GM20431 (cell line): ENCODE results near the gene BHLHA15.

Experiments used
- in situ Hi-C: fragments of 300-500 bp; cut with MseI, MboI; formaldehyde crosslinking; loops from one replicate; pipeline ENCODE4 v1.15.0; 2020; ENCODE audit warnings: low sequenced_read_pairs; ENCODE audit not compliant: unreplicated experiment

Gene BHLHA15

GRCh38 chr7:98223351-98223897, 12.2 kb downstream of the BHLHA15 start:
- in situ Hi-C loops, result no loop called here

- in situ Hi-C loops, result no loop called here
These were observed 12.9 kb downstream of the BHLHA15 start for GRCh38 chr7:98223898-98224700.

DNA sequence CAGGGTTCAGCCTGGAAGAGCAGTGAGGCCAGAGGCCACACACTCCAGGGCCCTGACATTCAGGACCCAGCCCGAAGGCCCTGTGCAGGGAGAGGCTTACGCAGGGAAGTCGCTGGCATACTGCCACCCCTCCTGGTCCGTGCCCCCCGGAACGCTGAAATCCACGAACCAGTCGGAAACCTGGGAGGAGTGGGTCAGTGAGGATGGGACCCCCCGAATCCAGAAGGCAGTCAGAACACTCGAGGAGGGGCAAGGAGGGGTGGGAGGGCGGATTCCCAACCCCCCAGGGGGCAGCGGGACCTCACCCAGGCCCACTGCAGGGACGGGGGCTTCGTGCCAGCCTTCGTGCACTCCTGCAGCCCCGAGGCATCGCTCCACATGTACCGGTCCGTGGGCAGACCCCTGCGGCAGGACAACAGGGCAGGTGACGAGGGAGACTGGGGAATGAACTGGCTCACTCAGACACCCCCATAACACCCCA, 13.5 kb downstream of the BHLHA15 start:
- in situ Hi-C loops, result no loop called here

DNA sequence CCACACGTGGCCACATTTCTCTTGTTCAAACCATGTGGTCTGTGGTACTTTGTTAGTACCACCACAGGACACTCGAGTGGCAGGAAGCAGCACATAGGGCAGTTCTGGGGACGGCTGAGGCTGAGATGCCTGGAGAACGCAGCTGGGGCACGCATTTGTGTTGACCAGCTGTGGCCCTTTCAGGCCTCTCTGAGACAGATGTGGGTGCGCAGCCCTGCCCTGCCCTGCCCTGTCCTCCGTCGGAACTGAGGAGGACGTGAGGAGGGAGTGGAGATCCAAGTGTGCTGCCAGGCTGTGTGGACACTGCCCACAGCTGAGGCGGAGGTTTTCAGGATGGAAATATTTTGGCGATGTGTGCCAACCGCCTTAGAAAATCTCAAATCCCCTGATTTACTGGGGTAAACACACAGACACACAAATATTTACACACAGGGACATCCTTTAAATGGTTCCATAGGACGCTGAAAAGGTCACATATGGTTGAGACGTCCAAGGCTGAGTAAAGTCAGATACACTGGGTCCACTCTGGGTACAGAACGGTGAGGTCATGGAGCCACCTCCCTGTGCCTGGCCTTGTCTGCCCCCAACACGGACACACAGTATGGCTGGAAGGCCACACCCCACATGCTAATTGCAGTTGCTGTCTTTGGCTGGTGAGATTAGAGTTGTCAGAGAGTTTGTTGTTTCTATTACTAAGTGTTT, 14.8 kb downstream of the BHLHA15 start:
- in situ Hi-C loops, result no loop called here

- in situ Hi-C loops, result no loop called here
These were observed 16.7 kb downstream of the BHLHA15 start for GRCh38 chr7:98227939-98228338.

DNA sequence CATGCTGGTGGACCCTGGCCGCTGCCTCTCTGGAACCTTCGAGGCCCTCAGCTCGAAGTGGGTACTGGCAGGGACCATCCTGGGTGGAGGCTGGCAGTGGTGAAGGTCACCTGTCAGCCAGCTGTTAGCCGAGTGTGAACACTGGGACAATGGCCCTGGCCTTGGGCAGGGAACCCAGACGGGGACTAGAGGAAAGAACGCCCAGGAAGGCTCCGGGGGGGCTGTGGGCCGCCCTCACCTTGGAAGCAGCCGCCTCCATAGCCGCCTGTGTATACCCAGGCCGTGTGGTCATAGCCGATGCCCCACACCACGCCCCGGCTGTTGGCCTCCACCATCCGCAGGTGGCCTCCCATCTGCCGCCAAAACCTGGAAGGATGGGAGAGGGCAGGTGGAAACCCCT, 17.6 kb downstream of the BHLHA15 start:
- in situ Hi-C loops, result no loop called here

- in situ Hi-C loops, result no loop called here
These were observed 18.2 kb downstream of the BHLHA15 start for GRCh38 chr7:98229441-98229840.

- in situ Hi-C loops, result no loop called here
These were observed 18.9 kb downstream of the BHLHA15 start for GRCh38 chr7:98229991-98230745.

DNA sequence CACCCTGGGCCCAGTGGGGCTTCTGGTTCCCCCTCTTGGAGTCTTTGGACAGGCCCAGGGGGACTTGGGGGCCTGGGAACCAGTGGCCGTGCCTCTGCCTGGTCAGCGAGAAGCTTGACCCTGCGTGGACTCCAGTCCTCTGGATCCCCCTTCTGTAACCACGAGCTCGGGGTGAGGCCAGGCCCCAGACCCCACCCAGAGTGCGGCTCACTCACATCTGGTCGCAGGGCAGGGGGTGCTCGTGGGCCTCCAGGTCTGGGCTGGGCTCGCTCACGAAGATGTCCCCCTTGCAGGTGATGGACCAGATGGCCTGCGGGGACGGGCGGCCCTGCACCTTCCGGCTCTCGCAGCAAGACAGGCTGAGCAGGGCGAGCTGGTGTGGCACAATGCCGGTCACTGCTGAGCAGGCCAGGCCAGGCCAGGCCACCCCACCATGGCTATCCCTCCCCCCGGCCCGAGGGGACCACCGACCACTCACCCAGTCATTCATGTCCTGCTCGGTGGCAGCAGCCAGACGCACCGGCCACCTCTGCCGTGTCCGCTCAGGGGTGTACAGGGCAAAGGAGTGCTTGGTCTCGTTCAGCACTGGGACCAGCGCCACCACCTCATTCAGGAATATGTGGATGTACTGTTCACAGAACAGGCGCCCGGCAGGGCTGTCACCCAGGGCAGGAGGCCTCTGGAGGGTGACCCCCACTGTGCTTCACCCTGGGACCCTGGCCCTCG, 19.7 kb downstream of the BHLHA15 start:
- in situ Hi-C loops, result no loop called here

GRCh38 chr7:98231493-98232262, 20.4 kb downstream of the BHLHA15 start:
- in situ Hi-C loops, result no loop called here

- in situ Hi-C loops, result no loop called here
These were observed 21.0 kb downstream of the BHLHA15 start for GRCh38 chr7:98232263-98232585.

DNA sequence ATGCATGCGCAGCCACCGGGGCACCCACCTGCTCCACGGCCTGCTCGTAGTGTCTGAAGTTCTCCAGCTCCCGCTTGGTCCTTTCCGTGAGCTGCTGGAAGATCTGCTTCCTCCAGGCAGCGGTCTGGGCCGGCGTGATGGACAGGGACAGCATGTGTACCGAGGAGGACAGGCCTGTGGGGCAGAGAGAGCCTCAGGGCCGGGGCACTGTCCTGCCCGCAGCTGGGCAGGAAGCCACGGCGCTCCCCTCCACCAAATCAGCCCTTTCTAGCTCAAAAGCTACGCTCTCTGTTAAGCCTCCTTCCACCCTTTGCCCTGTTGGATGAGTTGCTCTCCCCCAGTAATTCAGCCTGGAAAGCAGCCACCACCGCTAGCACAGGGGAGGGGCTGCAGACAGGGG, 21.6 kb downstream of the BHLHA15 start:
- in situ Hi-C loops, result no loop called here

GRCh38 chr7:98233219-98234070, 22.2 kb downstream of the BHLHA15 start:
- in situ Hi-C loops, result no loop called here

GRCh38 chr7:98234429-98235147, 23.3 kb downstream of the BHLHA15 start:
- in situ Hi-C loops, result no loop called here

DNA sequence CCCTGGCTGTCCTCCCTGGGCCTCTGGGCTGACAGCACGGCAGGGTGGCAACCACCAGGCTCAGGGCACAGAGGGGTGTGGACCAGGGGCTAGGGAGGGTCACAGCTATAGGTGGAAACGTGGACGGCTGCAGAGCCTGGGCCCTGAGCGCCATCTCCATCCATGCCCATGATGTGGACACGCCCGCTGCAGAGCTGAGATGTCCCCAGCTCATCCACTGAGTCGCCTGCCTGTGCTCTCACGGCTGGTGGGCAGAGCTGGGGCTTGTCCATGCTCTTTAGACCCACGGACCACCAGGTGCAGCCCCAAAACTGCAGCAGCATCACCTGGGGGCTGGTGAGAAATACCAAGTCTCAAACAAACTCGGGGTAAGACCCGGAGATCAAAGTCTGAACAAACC, 24.7 kb downstream of the BHLHA15 start:
- in situ Hi-C loops, result no loop called here

GRCh38 chr7:98236355-98237185, 25.3 kb downstream of the BHLHA15 start:
- in situ Hi-C loops, result no loop called here

DNA sequence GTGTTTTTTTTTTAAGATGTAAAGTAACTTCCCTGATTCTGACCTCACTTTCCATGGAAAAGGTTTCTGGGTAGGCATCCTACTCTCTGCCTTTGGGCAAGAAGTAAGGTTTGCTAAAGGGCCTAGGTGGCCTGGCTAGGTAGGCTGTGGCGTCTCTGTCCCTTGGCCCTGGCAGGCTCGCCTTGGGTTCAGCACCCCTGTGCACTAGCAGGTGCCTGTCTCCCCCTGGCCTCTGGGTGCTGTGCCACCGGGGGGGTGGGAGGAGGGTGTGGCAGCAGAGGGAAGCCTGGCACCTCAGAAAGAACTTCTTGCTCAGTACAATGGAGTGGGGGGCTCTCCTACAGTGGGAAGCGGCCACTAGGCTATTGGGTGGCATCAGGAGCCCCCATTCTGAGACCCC, 26.8 kb downstream of the BHLHA15 start:
- in situ Hi-C loops, result no loop called here
